GM18505 (cell line): ENCODE results near the gene MSH6.

ENCODE experiments used
- ATAC-seq: cut with Tn5 transposase; IDR thresholded peaks from one replicate; pipeline ENCODE4 v1.9.1; 2021; ENCODE audit not compliant: unreplicated experiment
- POLR2A ChIP-seq: IDR thresholded peaks from 4 replicates; pipeline ENCODE4 v1.6.1; 2011; ENCODE audit warnings: borderline replicate concordance; ENCODE audit not compliant: insufficient read depth, insufficient read length; ENCODE audit errors: extremely low read depth

Gene MSH6

GRCh38 chr2:47796090-47796697 is 13.2 kb downstream of the MSH6 start:
- no peak for TF ChIP-seq POLR2A
- no peak for ATAC-seq

DNA sequence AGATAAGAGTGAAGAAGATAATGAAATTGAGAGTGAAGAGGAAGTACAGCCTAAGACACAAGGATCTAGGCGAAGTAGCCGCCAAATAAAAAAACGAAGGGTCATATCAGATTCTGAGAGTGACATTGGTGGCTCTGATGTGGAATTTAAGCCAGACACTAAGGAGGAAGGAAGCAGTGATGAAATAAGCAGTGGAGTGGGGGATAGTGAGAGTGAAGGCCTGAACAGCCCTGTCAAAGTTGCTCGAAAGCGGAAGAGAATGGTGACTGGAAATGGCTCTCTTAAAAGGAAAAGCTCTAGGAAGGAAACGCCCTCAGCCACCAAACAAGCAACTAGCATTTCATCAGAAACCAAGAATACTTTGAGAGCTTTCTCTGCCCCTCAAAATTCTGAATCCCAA is 15.7 kb downstream of the MSH6 start:
- TF ChIP-seq POLR2A = no peak
- ATAC-seq = no peak

- ATAC-seq = no peak
- TF ChIP-seq POLR2A = no peak
Observed at GRCh38 chr2:47799031-47799609, 16.2 kb downstream of the MSH6 start.

- ATAC-seq = no peak
Observed at GRCh38 chr2:47801118-47801517, 18.2 kb downstream of the MSH6 start.

DNA sequence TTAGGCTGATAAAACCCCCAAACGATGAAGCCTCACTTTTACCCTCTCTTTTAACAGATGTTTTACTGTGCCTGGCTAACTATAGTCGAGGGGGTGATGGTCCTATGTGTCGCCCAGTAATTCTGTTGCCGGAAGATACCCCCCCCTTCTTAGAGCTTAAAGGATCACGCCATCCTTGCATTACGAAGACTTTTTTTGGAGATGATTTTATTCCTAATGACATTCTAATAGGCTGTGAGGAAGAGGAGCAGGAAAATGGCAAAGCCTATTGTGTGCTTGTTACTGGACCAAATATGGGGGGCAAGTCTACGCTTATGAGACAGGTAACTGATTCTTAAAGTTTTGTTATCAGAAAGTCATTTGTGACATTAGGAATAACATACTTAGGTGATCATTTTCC is 20.4 kb downstream of the MSH6 start:
- no peak for TF ChIP-seq POLR2A

More at GRCh38 chr2:47801118-47801517, 18.2 kb downstream of the MSH6 start:
- no peak for TF ChIP-seq POLR2A

GRCh38 chr2:47803770-47804169 is 20.8 kb downstream of the MSH6 start:
- ATAC-seq = no peak
- TF ChIP-seq POLR2A = no peak

More for the DNA sequence above, 20.4 kb downstream of the MSH6 start:
- ATAC-seq = no peak

DNA sequence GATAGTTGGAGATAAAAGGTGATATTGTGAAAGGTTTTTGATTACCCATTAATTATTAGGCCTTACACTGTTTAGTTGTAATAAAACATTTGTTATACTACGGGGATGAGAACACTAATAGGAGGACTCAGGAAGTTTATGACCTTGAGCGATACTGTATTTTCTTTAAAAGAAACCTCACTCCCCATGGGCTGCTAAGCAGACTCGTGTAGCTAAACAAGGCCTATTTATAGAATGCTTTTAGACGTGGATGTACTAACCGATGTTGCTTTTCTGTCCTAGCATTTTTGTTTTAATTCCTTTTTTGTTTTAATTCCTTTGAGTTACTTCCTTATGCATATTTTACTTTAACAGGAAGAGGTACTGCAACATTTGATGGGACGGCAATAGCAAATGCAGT is 22.9 kb downstream of the MSH6 start:
- ATAC-seq = no peak
- no peak for TF ChIP-seq POLR2A

DNA sequence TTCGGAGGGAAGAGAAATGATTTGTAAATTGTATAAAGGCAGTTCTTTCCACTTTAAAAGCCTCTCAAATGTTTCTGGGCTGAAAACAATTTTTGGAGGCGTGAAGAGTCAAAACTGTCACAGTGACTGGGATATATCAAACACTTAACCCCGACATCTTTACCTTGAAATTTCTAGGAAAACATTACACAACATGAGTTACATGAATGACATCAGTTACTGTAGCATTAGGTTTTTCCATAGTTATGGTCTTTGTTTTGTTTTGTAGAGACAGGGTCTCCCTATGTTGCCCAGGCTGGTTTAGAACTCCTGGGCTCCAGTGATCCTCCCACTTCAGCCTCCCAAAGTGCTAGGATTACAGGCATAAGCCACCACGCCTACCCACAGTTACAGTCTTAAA is 25.7 kb downstream of the MSH6 start:
- TF ChIP-seq POLR2A = no peak
- ATAC-seq = no peak

DNA sequence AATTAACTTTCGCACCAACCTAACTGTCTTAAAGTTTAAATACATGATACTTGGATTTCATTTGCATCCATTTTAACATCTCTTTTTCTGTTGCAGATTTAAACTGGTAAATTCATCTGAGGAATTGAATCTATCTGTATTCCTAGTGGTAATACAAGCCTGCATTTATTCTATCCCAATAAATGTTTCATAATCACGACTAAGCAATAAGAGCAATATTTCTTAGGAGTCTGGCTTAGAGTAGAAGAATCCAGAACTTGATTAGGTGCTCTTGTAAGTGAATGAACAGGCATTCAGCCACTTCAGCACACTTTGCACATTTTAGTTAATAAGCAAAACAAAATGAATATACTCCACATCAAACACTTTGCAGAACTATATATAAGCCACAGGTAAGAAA is 27.0 kb downstream of the MSH6 start:
- TF ChIP-seq POLR2A = no peak
- ATAC-seq = no peak

DNA sequence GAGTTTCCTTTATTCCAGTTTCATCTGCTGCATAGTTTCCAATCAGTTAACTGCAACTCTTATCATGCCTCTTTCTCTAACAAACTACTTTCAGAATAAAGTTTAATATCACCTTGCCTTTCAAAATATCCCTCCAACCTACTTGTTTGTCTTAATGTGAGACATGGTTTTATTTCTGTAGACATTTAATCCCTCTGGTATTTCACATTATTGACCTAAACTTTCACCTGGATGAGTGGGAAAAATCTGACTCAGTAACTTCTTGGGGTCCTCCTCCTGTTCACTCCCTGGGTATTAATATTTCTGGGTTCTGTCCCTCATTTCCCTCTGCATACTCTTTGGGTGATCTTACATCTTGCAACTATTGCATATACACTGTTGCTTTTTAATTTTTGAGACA is 27.9 kb downstream of the MSH6 start:
- ATAC-seq = no peak
- no peak for TF ChIP-seq POLR2A

GRCh38 chr2:47811668-47812067 is 28.7 kb downstream of the MSH6 start:
- ATAC-seq = no peak

DNA sequence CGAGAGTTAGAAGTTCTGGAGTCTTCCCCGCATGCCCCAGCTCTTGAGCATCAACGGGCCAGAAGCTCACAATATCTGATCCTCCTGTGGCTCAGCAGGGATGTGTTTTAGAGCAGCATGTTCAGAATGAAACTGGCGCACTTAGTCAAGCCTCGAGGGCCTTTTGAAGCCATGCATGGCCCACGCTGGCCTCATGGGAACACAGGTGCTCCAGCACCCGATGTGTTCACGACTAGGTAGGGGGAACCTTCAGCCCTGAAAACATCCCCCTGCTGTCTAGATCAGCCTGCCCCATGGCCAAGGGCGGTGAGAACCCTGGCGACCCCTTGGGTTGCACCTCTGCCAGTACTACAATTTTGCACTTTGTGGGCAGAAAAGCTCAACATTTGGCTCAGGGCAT is 32.8 kb downstream of the MSH6 start:
- no peak for TF ChIP-seq POLR2A
- ATAC-seq = no peak

More at GRCh38 chr2:47811668-47812067, 28.7 kb downstream of the MSH6 start:
- TF ChIP-seq POLR2A = no peak

GRCh38 chr2:47818777-47819176 is 35.8 kb downstream of the MSH6 start:
- ATAC-seq = no peak
- TF ChIP-seq POLR2A = no peak

GRCh38 chr2:47819834-47820233 is 36.9 kb downstream of the MSH6 start:
- TF ChIP-seq POLR2A = no peak
- ATAC-seq = no peak
